K562 (cell line): ENCODE results near the gene IFT81. TPM values are rescaled to one million over a fixed set of nuclear protein-coding genes. Genes with fewer than 3 reads are reported as not detected.
A peak's percentile ranks its signal among the peaks of the same experiment; 100 is the strongest.

ENCODE experiments used
- ARID3A ChIP-seq: IDR thresholded peaks from 2 replicates; pipeline ENCODE4 v1.6.1; 2012; ENCODE audit warnings: low read depth, low read length, improper control_type of control experiment, borderline replicate concordance
- ARNT ChIP-seq, 2 experiments: fragments of 450-650 bp; IDR thresholded peaks; 2 replicates each; pipeline ENCODE4 v1.6.1; 2016; ENCODE audit warnings: mild to moderate bottlenecking in 1 of 2
- BCOR ChIP-seq: fragments of 450-650 bp; IDR thresholded peaks from 2 replicates; pipeline ENCODE4 v1.6.1; 2016
- CREB3L1 ChIP-seq: fragments of 450-650 bp; IDR thresholded peaks from 2 replicates; pipeline ENCODE4 v1.6.1; 2014; ENCODE audit warnings: low read depth, mild to moderate bottlenecking, moderate library complexity, borderline replicate concordance
- FOXA3 ChIP-seq, 2 experiments: fragments of 450-650 bp in 1 of 2; sonication (generic) in 1 of 2; formaldehyde crosslinking; IDR thresholded peaks in 1 of 2; conservative IDR thresholded peaks in 1 of 2; 2 replicates each; pipeline versions ENCODE4 v1.4.0 to v1.8.0; 2020 to 2022; ENCODE audit warnings: mild to moderate bottlenecking in 2 of 2, missing genetic modification reagents in 1 of 2
- MIER1 ChIP-seq: fragments of 450-650 bp; IDR thresholded peaks from 2 replicates; pipeline ENCODE4 v1.6.1; 2016; ENCODE audit warnings: antibody characterized with exemption, mild to moderate bottlenecking, low read depth
- PKNOX1 ChIP-seq: fragments of 450-650 bp; IDR thresholded peaks from 2 replicates; pipeline ENCODE4 v1.6.1; 2016
- ZKSCAN3 ChIP-seq: fragments of 250-450 bp; sonication (Bioruptor Pico); IDR thresholded peaks from 2 replicates; pipeline ENCODE4 v1.4.0; 2020
- ZNF384 ChIP-seq: IDR thresholded peaks from 2 replicates; pipeline ENCODE4 v1.6.1; 2012; ENCODE audit warnings: low read depth, low read length, improper control_type of control experiment
- polyA plus RNA-seq, 8 experiments: library from polyadenylated mRNA; depleted of rRNA in 4 of 8; stranded (reverse) in 5 of 8; unstranded in 3 of 8; fragments of >200 nt; fragmentation: Nextera tagmentation in 2 of 8; fragmentation: Illumina TruSeq in 1 of 8; extraction: Ambion mirVana in 2 of 8; extraction: Trizol in 1 of 8; gene quantifications; 2 replicates each; pipeline versions ENCODE4 v1.2.1 to v1.2.3, GENCODE V29; 2011 to 2014; ENCODE audit warnings: inconsistent platforms in 1 of 8, missing spikeins in 1 of 8
- total RNA-seq, 7 experiments: library from RNA; depleted of rRNA in 6 of 7; stranded (reverse); fragments of >200 nt in 6 of 7; fragmentation: Illumina TruSeq in 2 of 7; extraction: Trizol in 2 of 7; gene quantifications; 2 replicates each; pipeline versions ENCODE4 v1.2.1 to v1.2.3, GENCODE V29; 2011 to 2021; ENCODE audit warnings: low replicate concordance in 1 of 7
- TF ChIP-seq, protein P1 (sequence below), 2 experiments: fragments of 450-650 bp; formaldehyde crosslinking in 1 of 2; IDR thresholded peaks; 2 replicates each; pipeline versions ENCODE4 v1.4.0 to v1.6.1; 2014 to 2020; ENCODE audit warnings: mild to moderate bottlenecking in 2 of 2, borderline replicate concordance in 1 of 2, low read depth in 1 of 2
- TF ChIP-seq, protein P2 (sequence below): fragments of 450-650 bp; IDR thresholded peaks from 2 replicates; pipeline ENCODE4 v1.6.1; 2016; ENCODE audit warnings: antibody characterized with exemption

Gene IFT81
- total and polyA plus RNA-seq, 9 of the 15 experiments (the other 6 are each of a cell fraction or from before 2014, with no cell fraction given), result 2.8 to 11.9 (median 7.9) TPM

GRCh38 chr12:110134691-110135411 lies 10.7 kb downstream of the IFT81 start (continued):
- TF ChIP-seq, protein P1, sequence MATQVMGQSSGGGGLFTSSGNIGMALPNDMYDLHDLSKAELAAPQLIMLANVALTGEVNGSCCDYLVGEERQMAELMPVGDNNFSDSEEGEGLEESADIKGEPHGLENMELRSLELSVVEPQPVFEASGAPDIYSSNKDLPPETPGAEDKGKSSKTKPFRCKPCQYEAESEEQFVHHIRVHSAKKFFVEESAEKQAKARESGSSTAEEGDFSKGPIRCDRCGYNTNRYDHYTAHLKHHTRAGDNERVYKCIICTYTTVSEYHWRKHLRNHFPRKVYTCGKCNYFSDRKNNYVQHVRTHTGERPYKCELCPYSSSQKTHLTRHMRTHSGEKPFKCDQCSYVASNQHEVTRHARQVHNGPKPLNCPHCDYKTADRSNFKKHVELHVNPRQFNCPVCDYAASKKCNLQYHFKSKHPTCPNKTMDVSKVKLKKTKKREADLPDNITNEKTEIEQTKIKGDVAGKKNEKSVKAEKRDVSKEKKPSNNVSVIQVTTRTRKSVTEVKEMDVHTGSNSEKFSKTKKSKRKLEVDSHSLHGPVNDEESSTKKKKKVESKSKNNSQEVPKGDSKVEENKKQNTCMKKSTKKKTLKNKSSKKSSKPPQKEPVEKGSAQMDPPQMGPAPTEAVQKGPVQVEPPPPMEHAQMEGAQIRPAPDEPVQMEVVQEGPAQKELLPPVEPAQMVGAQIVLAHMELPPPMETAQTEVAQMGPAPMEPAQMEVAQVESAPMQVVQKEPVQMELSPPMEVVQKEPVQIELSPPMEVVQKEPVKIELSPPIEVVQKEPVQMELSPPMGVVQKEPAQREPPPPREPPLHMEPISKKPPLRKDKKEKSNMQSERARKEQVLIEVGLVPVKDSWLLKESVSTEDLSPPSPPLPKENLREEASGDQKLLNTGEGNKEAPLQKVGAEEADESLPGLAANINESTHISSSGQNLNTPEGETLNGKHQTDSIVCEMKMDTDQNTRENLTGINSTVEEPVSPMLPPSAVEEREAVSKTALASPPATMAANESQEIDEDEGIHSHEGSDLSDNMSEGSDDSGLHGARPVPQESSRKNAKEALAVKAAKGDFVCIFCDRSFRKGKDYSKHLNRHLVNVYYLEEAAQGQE (IDR thresholded peaks at IDR 0.05; ENCODE audit: borderline replicate concordance), result peak; percentile 46
- TF ChIP-seq, protein P1 (CRISPR knock-in tag; IDR thresholded peaks at IDR 0.05; ENCODE audit: low read depth), result no peak
- TF ChIP-seq ARNT (IDR thresholded peaks at IDR 0.05) (peak in 1 of 2 experiments; percentile 32; a peak in 1 of 4 replicates), ZKSCAN3 (no peak), ZNF384 (peak; percentile 43; the same call in 1 of the 2 replicates), MIER1 (no peak), CREB3L1 (no peak), PKNOX1 (peak; percentile 59), FOXA3 (CRISPR knock-in tag; conservative IDR thresholded peaks at IDR 0.05 in 1 of 2, IDR thresholded peaks at IDR 0.05 in 1 of 2) (peak in 1 of 2 experiments; percentile 64; a peak in 2 of 4 replicates), BCOR (no peak), ARID3A (no peak)
- TF ChIP-seq, protein P2, sequence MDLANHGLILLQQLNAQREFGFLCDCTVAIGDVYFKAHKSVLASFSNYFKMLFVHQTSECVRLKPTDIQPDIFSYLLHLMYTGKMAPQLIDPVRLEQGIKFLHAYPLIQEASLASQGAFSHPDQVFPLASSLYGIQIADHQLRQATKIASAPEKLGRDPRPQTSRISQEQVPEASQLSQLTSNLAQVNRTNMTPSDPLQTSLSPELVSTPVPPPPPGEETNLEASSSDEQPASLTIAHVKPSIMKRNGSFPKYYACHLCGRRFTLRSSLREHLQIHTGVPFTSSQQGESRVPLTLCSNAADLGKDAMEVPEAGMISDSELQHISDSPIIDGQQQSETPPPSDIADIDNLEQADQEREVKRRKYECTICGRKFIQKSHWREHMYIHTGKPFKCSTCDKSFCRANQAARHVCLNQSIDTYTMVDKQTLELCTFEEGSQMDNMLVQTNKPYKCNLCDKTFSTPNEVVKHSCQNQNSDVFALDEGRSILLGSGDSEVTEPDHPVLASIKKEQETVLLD, result no peak
